WERI-Rb-1 (cell line): ENCODE results near the gene ZNF765.
"Not testable (repeated sequence)": the region's sequence is repeated elsewhere in the genome, so short reads cannot be mapped to it uniquely, and the experiment has no call there.

ENCODE experiments used
- DNase-seq: peaks from one replicate; pipeline ENCODE4 v3.0.0-alpha.2; 2020
- H3K27ac ChIP-seq: fragments of 250-450 bp; sonication (Bioruptor Pico); 2 replicates; pipeline ENCODE4 v1.5.1; 2020; ENCODE audit warnings: mild to moderate bottlenecking, moderate library complexity
- H3K27me3 ChIP-seq: fragments of 250-450 bp; sonication (Bioruptor Pico); 2 replicates; pipeline ENCODE4 v1.5.1; 2021; ENCODE audit warnings: mild to moderate bottlenecking, low read depth, moderate library complexity; ENCODE audit not compliant: insufficient read depth, severe bottlenecking
- H3K36me3 ChIP-seq: fragments of 250-450 bp; sonication (Bioruptor Pico); 2 replicates; pipeline ENCODE4 v1.5.1; 2020; ENCODE audit warnings: mild to moderate bottlenecking, moderate library complexity
- H3K4me3 ChIP-seq: 2 replicates; pipeline ENCODE4 v1.5.1; 2011; ENCODE audit warnings: low read depth, mild to moderate bottlenecking, control low read depth, low read length
- H3K9me3 ChIP-seq: fragments of 250-450 bp; sonication (Bioruptor Pico); 2 replicates; pipeline ENCODE4 v1.5.1; 2021; ENCODE audit warnings: mild to moderate bottlenecking, moderate library complexity; ENCODE audit not compliant: severe bottlenecking
- TF ChIP-seq, protein P1 (sequence below): IDR thresholded peaks from 2 replicates; pipeline ENCODE4 v1.5.1; 2011; ENCODE audit warnings: low read depth, mild to moderate bottlenecking, control low read depth, inconsistent platforms, low read length

ZNF765 gene

DNA sequence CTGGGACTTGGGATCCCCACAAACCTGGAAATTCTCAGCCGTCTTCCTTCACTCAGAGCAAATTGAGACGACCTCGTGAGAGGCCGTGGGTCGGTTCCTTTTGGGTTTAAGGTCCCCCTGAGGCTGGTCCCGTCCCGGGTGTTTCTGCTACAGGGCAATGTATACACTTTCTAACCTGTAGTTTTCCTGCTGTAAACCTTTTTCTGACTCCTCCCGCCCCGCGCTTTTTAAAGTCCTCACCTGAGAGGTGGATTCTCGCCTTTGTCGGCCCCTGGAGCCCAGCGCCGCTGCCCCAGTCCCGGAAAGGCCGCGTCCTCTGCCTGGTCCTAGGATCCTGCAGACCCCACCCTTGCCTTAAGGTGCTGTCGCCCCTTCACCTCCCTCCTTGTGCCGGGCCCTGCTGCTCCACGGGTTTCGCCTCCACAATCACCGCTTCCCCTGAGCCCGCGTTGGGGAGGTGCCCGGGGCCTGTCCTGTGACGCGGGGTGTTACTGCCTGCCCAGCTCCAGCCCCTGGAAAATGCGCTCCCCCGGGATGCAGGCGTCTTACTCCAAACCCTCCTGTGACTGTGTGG is 37.2 kb downstream of the ZNF765 start:
- H3K4me3 ChIP-seq, result peak overlapping the region; percentile 86
- TF ChIP-seq, protein P1, sequence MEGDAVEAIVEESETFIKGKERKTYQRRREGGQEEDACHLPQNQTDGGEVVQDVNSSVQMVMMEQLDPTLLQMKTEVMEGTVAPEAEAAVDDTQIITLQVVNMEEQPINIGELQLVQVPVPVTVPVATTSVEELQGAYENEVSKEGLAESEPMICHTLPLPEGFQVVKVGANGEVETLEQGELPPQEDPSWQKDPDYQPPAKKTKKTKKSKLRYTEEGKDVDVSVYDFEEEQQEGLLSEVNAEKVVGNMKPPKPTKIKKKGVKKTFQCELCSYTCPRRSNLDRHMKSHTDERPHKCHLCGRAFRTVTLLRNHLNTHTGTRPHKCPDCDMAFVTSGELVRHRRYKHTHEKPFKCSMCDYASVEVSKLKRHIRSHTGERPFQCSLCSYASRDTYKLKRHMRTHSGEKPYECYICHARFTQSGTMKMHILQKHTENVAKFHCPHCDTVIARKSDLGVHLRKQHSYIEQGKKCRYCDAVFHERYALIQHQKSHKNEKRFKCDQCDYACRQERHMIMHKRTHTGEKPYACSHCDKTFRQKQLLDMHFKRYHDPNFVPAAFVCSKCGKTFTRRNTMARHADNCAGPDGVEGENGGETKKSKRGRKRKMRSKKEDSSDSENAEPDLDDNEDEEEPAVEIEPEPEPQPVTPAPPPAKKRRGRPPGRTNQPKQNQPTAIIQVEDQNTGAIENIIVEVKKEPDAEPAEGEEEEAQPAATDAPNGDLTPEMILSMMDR, result no peak
- H3K36me3 ChIP-seq, result no peaks in the 10 kb centered on the region
- peak overlapping the region; percentile 22; the same call in 1 of the 2 replicates for H3K27ac ChIP-seq
- H3K27me3 ChIP-seq, result no peaks in the 10 kb centered on the region
- H3K9me3 ChIP-seq, result no peaks in the 10 kb centered on the region
- no peak for DNase-seq

DNA sequence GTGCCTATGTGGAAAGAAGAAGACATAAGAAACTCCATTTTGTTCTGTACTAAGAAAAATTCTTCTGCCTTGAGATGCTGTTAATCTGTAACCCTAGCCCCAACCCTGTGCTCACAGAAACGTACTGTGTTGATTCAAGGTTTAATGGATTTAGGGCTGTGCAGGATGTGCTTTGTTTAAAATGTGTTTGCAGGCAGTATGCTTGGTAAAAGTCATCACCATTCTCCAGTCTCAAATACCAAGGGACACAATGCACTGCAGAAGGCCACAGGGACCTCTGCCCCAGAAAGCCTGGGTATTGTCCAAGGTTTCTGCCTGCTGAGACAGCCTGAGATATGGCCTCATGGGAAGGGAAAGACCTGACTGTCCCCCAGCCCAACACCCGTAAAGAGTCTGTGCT is 48.9 kb downstream of the ZNF765 start:
- H3K4me3 ChIP-seq, H3K27ac ChIP-seq, DNase-seq, H3K27me3 ChIP-seq, H3K9me3 ChIP-seq, H3K36me3 ChIP-seq: not testable (repeated sequence)

DNA sequence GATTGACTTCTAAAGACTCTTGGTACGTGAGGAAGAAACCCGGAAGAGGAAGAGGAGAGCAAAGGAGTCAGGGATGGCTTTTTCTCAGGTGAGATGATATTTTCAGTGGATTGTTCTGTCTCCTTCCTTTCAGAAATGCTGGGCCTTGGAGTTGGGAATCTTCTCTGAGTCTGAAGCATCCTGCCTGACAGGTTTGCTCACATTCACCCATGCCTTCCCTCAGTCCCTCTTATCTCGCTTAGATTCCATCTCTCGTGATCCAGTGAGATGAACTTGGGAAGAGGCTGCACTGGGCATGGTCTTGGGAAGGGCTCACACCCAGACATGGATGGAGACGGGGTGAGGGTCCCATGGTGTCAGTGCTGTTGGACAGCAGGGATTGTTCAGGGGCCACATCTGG is 52.2 kb downstream of the ZNF765 start:
- not testable (repeated sequence) for DNase-seq, H3K27me3 ChIP-seq, H3K36me3 ChIP-seq, H3K4me3 ChIP-seq, H3K9me3 ChIP-seq, H3K27ac ChIP-seq

DNA sequence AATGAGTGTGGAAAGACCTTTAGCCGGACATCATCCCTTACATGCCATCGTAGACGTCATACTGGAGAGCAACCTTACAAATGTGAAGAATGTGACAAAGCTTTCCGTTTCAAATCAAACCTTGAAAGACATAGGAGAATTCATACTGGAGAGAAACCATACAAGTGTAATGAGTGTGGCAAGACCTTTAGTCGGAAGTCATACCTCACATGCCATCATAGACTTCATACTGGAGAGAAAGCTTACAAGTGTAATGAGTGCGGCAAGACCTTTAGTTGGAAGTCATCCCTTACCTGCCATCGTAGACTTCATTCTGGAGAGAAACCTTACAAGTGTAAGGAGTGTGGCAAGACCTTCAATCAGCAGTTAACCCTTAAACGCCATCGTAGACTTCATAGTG is 60.9 kb downstream of the ZNF765 start:
- Histone ChIP-seq H3K4me3 (no peak overlapping the region), H3K36me3 (peaks cover 21% of the 10 kb centered on the region), H3K9me3 (peaks cover 9% of the 10 kb centered on the region), H3K27me3 (no peaks in the 10 kb centered on the region), H3K27ac (no peak overlapping the region)
- TF ChIP-seq, protein P1, result no peak
- DNase-seq, result no peak

DNA sequence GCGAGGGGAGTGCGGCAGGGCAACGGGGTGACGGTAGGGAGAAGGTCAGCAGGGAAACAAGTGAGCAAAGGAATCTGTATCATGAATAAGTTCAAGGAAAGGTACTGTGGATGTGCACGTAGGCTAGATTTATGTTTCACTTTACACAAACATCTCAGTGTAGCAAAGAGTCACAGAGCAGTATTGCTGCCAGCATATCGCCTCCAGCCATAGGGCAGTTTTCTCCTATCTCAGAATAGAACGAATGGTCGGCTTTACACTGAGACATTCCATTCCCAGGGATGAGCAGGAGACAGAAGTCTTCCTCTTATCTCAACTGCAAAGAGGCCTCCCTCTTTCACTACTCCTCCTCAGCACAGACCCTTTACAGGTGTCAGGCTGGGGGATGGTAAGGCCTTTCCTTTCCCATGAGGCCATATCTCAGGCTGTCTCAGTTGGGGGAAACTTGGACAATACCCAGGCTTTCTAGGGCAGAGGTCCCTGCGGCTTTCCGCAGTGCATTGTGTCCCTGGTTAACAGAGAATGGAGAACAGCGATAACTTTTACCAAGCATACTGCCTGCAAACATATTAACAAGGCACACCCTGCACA is 65.3 kb downstream of the ZNF765 start:
- not testable (repeated sequence) for H3K27me3 ChIP-seq, H3K36me3 ChIP-seq, H3K9me3 ChIP-seq, DNase-seq, H3K4me3 ChIP-seq, H3K27ac ChIP-seq

DNA sequence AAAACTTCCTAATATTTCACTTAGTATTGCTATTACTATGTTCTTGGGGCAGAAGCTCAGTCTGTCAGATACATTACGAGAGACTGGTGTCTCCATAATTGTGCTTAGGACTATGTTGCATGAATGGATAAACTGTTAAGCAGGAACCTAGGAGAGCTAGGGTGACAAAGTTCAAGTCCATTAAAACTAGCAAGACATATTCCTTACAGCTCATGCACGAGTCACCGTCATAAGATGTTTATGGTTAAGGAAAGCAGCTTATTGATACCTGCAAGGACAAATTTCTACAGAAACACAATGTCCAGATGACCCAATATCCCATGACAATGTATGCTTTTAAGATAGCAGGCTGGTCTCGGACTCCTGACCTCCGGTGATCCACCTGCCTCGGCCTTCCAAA is 66.9 kb downstream of the ZNF765 start:
- H3K36me3 ChIP-seq, result no peaks in the 10 kb centered on the region; the same call in 1 of the 2 replicates
- DNase-seq, result no peak
- H3K27me3 ChIP-seq, result no peaks in the 10 kb centered on the region
- TF ChIP-seq, protein P1, result no peak
- H3K27ac ChIP-seq, result no peak overlapping the region
- peaks cover 9% of the 10 kb centered on the region for H3K9me3 ChIP-seq
- H3K4me3 ChIP-seq, result no peak overlapping the region

DNA sequence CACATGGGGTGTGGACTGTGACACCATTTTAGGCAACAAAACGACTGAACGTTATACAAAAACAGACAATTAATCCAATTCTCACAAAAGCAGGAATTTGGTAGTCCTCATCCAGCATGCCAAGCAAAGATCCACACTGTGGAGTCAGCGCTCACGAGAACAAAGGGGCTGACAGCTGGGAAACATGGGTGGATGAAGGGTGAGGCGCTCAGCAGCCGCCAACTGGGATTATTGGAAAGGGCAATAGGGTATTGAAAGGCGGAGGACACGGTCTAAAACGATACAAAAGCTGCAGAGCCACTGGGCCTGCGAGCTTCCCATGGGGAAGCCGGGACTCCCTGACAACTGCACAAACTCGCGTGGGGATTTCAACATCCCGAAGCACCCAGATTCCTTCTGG is 67.9 kb downstream of the ZNF765 start:
- TF ChIP-seq, protein P1, result no peak
- Histone ChIP-seq H3K36me3 (no peaks in the 10 kb centered on the region; the same call in 1 of the 2 replicates), H3K27ac (no peak overlapping the region), H3K4me3 (no peak overlapping the region), H3K27me3 (no peaks in the 10 kb centered on the region), H3K9me3 (peaks cover 3% of the 10 kb centered on the region)
- DNase-seq, result no peak
